SK-N-SH treated with all-trans-retinoic acid at 6 μM for 48 hours (cell line): ENCODE results near the gene FBXL16.

Experiments used
- ARNTL ChIP-seq: fragments of 450-650 bp; formaldehyde crosslinking; IDR thresholded peaks from 2 replicates; pipeline ENCODE4 v1.5.0; 2020; ENCODE audit warnings: low read depth, mild to moderate bottlenecking, moderate library complexity, borderline replicate concordance
- BACH2 ChIP-seq: fragments of 250-450 bp; sonication (Bioruptor Pico); IDR thresholded peaks from 2 replicates; pipeline ENCODE4 v1.9.0; 2021; ENCODE audit warnings: mild to moderate bottlenecking, borderline replicate concordance
- CSRNP3 ChIP-seq: fragments of 250-450 bp; sonication (Bioruptor Pico); IDR thresholded peaks from 2 replicates; pipeline ENCODE4 v1.5.1; 2021; ENCODE audit warnings: mild to moderate bottlenecking, moderate library complexity
- PATZ1 ChIP-seq: fragments of 250-450 bp; sonication (Bioruptor Pico); IDR thresholded peaks from 2 replicates; pipeline ENCODE4 v1.8.0; 2020; ENCODE audit warnings: mild to moderate bottlenecking, moderate library complexity, borderline replicate concordance
- POU6F1 ChIP-seq: fragments of 250-450 bp; sonication (Bioruptor Pico); IDR thresholded peaks from 2 replicates; pipeline ENCODE4 v1.8.0; 2021; ENCODE audit warnings: low read depth, mild to moderate bottlenecking, moderate library complexity, borderline replicate concordance
- RARB ChIP-seq: fragments of 250-450 bp; sonication (Bioruptor Pico); IDR thresholded peaks from 2 replicates; pipeline ENCODE4 v1.8.0; 2021; ENCODE audit warnings: mild to moderate bottlenecking, moderate library complexity
- SNAI2 ChIP-seq: fragments of 250-450 bp; sonication (Bioruptor Pico); IDR thresholded peaks from 2 replicates; pipeline ENCODE4 v1.5.0; 2020; ENCODE audit warnings: mild to moderate bottlenecking, moderate library complexity
- TCF4 ChIP-seq: fragments of 250-450 bp; sonication (Bioruptor Pico); IDR thresholded peaks from 2 replicates; pipeline ENCODE4 v1.8.0; 2021; ENCODE audit warnings: mild to moderate bottlenecking, moderate library complexity, borderline replicate concordance
- TOX ChIP-seq: fragments of 250-450 bp; sonication (Bioruptor Pico); IDR thresholded peaks from 2 replicates; pipeline ENCODE4 v1.8.0; 2021; ENCODE audit warnings: mild to moderate bottlenecking, moderate library complexity, borderline replicate concordance
- TSHZ2 ChIP-seq: fragments of 250-450 bp; sonication (Bioruptor Pico); IDR thresholded peaks from 2 replicates; pipeline ENCODE4 v1.5.0; 2020; ENCODE audit warnings: mild to moderate bottlenecking, moderate library complexity
- ZFP3 ChIP-seq: fragments of 250-450 bp; sonication (Bioruptor Pico); IDR thresholded peaks from 2 replicates; pipeline ENCODE4 v1.5.0; 2020; ENCODE audit warnings: mild to moderate bottlenecking, moderate library complexity
- ZFP30 ChIP-seq: fragments of 450-650 bp; formaldehyde crosslinking; IDR thresholded peaks from 2 replicates; pipeline ENCODE4 v1.5.0; 2022; ENCODE audit warnings: mild to moderate bottlenecking, moderate library complexity
- ZNF70 ChIP-seq: fragments of 450-650 bp; formaldehyde crosslinking; IDR thresholded peaks from 2 replicates; pipeline ENCODE4 v1.5.0; 2020; ENCODE audit warnings: mild to moderate bottlenecking, moderate library complexity
- ZNF8 ChIP-seq: fragments of 450-650 bp; formaldehyde crosslinking; IDR thresholded peaks from 2 replicates; pipeline ENCODE4 v1.5.0; 2020; ENCODE audit warnings: mild to moderate bottlenecking, moderate library complexity

- TF ChIP-seq ZFP30 (CRISPR knock-in tag): no peak
- TF ChIP-seq PATZ1 (CRISPR knock-in tag): no peak
- no peak for TF ChIP-seq ARNTL
- no peak for TF ChIP-seq TCF4
- TF ChIP-seq ZNF70 (CRISPR knock-in tag): no peak
- no peak for TF ChIP-seq RARB
- no peak for TF ChIP-seq POU6F1 (CRISPR knock-in tag)
- TF ChIP-seq CSRNP3 (CRISPR knock-in tag): no peak
- no peak for TF ChIP-seq BACH2 (CRISPR knock-in tag)
- TF ChIP-seq ZFP3 (CRISPR knock-in tag): no peak
- TF ChIP-seq TOX (CRISPR knock-in tag): no peak
- TF ChIP-seq ZNF8 (CRISPR knock-in tag): no peak
- TF ChIP-seq TSHZ2 (CRISPR knock-in tag): no peak
- no peak for TF ChIP-seq SNAI2 (CRISPR knock-in tag)
These were observed 28.0 kb downstream of the FBXL16 start for GRCh38 chr16:677316-678190.
